GM21786 (cell line): ENCODE results near the gene IMP4.

Experiments used
- ATAC-seq: cut with Tn5 transposase; IDR thresholded peaks from one replicate; pipeline ENCODE4 v1.9.1; 2021; ENCODE audit not compliant: unreplicated experiment

Gene IMP4

DNA sequence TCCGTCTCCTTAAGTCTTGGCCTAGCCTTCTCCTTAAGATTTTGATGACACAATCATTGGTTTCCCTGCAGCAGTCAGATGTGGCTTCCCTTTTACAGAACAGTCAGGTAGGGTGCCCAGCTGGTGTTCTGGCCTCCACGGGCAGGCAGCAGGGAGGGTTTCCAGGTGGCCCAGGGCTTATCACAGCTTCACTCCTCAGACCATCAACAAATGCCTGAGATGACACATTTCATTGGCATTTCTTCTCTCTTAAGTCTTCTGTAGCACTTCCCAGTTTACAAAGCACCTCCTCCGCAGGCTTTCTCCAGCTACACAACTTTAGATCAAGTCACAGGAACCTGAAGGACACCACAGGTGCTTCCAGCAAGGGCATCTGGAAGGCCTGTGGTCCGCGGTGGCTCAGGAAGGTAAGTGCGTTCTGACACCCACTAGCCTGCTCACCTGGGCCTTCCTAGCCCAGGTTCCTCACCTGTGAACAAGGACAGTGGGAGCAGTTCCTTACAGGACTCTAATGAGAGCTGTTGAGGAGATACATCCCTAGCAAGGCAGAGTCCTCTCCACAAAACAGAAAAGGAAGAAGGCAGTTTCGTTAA is 50.7 kb downstream of the IMP4 start:
- ATAC-seq = no peak
